ENCODE data around the gene PARD3B. TPM values are rescaled to one million over a fixed set of nuclear protein-coding genes. Genes with fewer than 3 reads are reported as not detected.

The PARD3B gene
- total and polyA plus RNA-seq, 2 of the 8 experiments (the other 6 are each of a cell fraction or from before 2014, with no cell fraction given) = 1.2 to 5.7 TPM

DNA sequence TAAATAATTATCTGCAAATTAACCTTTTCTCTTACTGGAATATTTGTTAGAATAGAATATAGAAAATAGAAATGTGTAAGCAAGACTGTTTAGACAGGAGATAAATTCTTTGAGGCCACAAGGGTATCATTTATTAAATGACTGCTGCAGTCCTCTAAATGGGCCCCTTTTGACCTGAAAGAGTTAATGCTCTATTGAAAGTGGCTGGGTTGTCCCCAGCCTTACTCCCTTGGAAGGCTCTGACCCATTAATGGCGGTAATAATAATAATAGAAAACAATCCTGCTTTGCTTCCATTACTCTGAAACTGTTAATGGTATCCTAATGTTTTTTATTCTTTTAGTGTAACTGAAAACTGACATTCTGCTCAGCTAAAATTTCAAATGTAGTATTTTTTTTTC is 739.1 kb downstream of the PARD3B start (continued):
- TF ChIP-seq CHD7 (IDR thresholded peaks at IDR 0.05; ENCODE audit: insufficient replicate concordance, low read length) = no peak
- no peak for TF ChIP-seq SUZ12 (IDR thresholded peaks at IDR 0.05; ENCODE audit: low read length)
- no peak for TF ChIP-seq CBX5 (IDR thresholded peaks at IDR 0.05; ENCODE audit: low read depth, low read length)

All from H1 (cell line).